HUES6 (cell line): Measurements from ENCODE around the gene IL5RA.

ENCODE experiments used
- H3K27ac ChIP-seq: 2 replicates; pipeline ENCODE4 v1.7.0; 2013; ENCODE audit warnings: low read depth, mild to moderate bottlenecking, low read length, inconsistent platforms
- H3K27me3 ChIP-seq: 2 replicates; pipeline ENCODE4 v1.6.1; 2013; ENCODE audit warnings: low read length; ENCODE audit not compliant: control insufficient read depth, insufficient read depth
- H3K36me3 ChIP-seq: 2 replicates; pipeline ENCODE4 v1.6.1; 2013; ENCODE audit warnings: low read length; ENCODE audit not compliant: control insufficient read depth, insufficient read depth
- H3K4me1 ChIP-seq: 2 replicates; pipeline ENCODE4 v1.6.1; 2013; ENCODE audit warnings: low read length; ENCODE audit not compliant: control insufficient read depth, insufficient read depth
- H3K4me3 ChIP-seq: 2 replicates; pipeline ENCODE4 v1.5.1; 2013; ENCODE audit warnings: low read depth, low read length
- H3K9ac ChIP-seq: one replicate; pipeline ENCODE4 v1.6.1; 2013; ENCODE audit warnings: mild to moderate bottlenecking, low read length
- H3K9me3 ChIP-seq: 2 replicates; pipeline ENCODE4 v1.6.1; 2013; ENCODE audit warnings: low read depth, low read length; ENCODE audit not compliant: control insufficient read depth, insufficient read depth

Gene IL5RA

DNA sequence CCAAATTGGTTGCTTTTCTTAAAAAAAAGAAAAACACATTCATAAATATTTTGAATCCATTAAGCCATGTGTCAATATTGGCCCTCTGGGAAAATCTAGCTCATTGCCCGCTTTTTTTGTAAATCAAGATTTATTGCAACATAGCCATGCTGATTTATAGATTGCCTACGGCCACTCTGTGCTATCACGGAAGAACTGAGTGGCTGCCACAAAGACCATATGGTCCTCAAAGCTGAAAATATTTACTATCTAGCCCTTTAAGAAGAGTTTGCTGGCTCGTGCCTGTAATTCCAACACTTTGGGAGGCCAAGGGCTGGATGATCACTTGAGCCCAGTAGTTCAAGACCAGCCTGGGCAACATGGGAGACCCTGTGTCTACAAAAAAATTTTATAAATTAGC lies 45.9 kb downstream of the IL5RA start:
- no peaks in the 10 kb centered on the region for H3K27me3 ChIP-seq
- peaks cover 17% of the 10 kb centered on the region for H3K4me1 ChIP-seq
- H3K36me3 ChIP-seq: no peaks in the 10 kb centered on the region
- H3K27ac ChIP-seq: no peak overlapping the region
- H3K9me3 ChIP-seq: no peaks in the 10 kb centered on the region
- H3K4me3 ChIP-seq: no peak overlapping the region
- H3K9ac ChIP-seq: no peak overlapping the region

DNA sequence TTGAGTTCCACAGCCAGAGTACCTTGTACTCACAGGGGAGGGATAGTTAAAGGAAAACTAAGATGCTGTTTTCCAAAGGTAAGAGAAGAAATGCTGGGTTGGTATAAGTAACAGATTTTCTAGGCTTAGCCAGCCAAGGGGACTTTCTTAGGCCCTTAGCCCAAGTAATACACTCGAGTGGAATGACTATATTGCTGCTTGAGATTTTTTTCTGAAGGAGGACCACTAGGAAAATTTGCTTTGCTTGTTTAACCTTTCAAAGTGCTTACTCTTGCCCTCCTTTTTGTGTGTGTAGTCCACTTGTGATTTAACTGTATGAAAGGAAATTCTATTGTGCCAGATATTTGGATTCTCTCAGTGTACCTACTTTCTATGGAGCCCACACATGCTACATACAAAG lies 50.5 kb downstream of the IL5RA start:
- no peak overlapping the region for H3K9ac ChIP-seq
- H3K27me3 ChIP-seq: no peaks in the 10 kb centered on the region
- H3K9me3 ChIP-seq: no peaks in the 10 kb centered on the region
- H3K27ac ChIP-seq: no peak overlapping the region
- H3K4me3 ChIP-seq: no peak overlapping the region
- H3K36me3 ChIP-seq: no peaks in the 10 kb centered on the region
- H3K4me1 ChIP-seq: peaks cover 17% of the 10 kb centered on the region

DNA sequence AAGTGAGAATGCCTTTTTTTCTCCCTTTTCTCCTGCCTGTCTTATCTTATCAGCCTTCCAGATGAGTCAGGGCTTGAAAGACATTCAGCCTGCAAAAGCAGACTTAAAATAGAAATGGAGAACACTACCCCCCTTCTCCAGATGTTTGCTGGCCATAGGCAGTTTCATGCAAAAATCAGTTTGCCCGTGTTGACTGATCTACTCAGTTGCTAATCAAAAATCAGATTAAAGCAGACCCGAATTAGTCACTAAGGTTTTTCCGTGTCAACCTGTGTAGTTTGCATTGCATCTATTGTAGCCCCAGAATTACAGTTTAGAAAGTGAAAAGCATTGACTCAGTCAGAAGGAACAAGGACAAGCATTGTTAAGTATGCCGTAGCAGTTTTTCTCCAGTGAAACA lies 56.2 kb downstream of the IL5RA start:
- Histone ChIP-seq H3K9me3 (no peaks in the 10 kb centered on the region), H3K9ac (no peak overlapping the region)

DNA sequence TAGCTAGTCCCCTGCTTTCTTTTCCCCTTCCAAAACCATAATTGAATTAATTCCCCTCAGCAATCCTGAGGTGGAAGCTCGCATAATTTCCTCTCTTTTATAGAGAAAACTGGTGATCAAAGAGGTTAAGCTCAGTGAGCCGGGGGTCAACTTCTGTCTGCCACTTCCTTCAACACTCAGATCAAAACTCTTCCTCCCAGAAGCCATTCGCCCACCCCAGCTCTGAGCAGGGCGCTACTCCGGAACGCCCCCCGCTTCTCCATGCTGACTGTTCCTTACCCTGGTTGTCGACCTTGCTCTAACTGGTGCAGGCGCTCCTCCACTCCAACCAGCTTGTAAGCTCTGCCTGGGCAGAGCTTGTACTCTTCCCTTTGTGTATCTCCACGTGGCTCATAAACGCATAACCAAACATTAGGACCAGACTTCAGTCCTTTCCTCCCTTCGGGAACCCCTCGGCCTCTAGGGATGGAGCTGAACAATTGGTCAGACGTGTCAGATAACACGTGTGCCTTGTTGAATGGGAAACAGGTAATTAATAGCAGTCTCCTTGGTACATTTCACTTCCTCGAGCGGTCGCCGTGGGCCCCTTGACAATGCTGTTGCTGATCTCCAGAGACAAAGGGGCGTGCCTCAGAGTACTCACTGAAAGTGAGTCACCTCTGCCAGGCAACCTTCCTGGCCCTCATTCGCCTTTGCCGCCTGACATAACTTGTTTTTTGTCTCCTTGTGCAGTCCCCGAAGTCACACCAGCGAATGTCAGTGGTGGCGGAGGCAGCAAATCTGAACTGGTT lies 71.8 kb downstream of the IL5RA start:
- Histone ChIP-seq H3K9me3 (no peaks in the 10 kb centered on the region), H3K27ac (no peak overlapping the region), H3K9ac (no peak overlapping the region), H3K4me1 (peaks cover 10% of the 10 kb centered on the region), H3K27me3 (no peaks in the 10 kb centered on the region), H3K4me3 (no peak overlapping the region), H3K36me3 (no peaks in the 10 kb centered on the region)

More for the DNA sequence above, 56.2 kb downstream of the IL5RA start:
- H3K27me3 ChIP-seq: no peaks in the 10 kb centered on the region
- H3K36me3 ChIP-seq: no peaks in the 10 kb centered on the region
- peaks cover 11% of the 10 kb centered on the region for H3K4me1 ChIP-seq
- H3K27ac ChIP-seq: no peak overlapping the region; the same call in 1 of the 2 replicates
- H3K4me3 ChIP-seq: no peak overlapping the region

DNA sequence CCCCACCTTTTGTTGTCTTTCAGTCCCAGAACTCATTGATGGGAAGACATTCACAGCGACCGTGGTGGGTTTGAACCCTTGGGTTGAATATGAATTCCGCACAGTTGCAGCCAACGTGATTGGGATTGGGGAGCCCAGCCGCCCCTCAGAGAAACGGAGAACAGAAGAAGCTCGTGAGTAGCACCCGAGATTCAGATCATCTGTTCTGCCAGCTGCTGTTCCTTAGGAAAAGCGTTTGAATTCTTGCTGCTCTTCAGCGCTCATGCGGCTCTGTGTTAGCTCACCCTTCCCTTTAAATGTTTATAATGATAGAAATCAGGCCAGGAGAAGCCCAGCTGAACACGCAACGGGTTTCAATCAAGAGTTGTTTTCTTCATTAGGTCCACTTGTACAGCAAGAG lies 73.0 kb downstream of the IL5RA start:
- Histone ChIP-seq H3K9me3 (no peaks in the 10 kb centered on the region), H3K27ac (no peak overlapping the region), H3K36me3 (no peaks in the 10 kb centered on the region), H3K4me1 (peaks cover 10% of the 10 kb centered on the region), H3K9ac (no peak overlapping the region), H3K27me3 (no peaks in the 10 kb centered on the region), H3K4me3 (no peak overlapping the region)

DNA sequence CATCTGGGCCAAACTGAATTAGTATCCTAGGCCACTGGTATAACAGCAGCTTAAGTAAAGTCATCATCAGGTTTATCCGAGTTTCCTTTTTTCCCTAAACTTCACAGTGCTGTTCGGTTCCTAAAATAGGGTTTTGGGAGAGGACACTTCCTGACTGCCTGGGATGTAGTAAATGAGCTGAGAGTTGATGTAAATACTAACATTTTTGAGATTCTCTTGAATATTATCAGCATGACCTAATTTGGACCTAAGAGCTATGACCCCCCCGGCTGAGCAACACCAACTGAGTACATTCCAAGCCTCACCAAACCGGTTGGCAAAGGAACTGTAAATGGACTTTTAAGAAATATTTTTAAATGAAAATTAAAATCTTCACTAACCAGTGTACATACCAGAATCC lies 78.8 kb downstream of the IL5RA start:
- no peak overlapping the region for H3K9ac ChIP-seq
- peaks cover 16% of the 10 kb centered on the region; the same call in 1 of the 2 replicates for H3K4me1 ChIP-seq
- no peak overlapping the region for H3K4me3 ChIP-seq
- H3K36me3 ChIP-seq: no peaks in the 10 kb centered on the region
- H3K9me3 ChIP-seq: no peaks in the 10 kb centered on the region
- H3K27me3 ChIP-seq: no peaks in the 10 kb centered on the region
- H3K27ac ChIP-seq: no peak overlapping the region; the same call in 1 of the 2 replicates

DNA sequence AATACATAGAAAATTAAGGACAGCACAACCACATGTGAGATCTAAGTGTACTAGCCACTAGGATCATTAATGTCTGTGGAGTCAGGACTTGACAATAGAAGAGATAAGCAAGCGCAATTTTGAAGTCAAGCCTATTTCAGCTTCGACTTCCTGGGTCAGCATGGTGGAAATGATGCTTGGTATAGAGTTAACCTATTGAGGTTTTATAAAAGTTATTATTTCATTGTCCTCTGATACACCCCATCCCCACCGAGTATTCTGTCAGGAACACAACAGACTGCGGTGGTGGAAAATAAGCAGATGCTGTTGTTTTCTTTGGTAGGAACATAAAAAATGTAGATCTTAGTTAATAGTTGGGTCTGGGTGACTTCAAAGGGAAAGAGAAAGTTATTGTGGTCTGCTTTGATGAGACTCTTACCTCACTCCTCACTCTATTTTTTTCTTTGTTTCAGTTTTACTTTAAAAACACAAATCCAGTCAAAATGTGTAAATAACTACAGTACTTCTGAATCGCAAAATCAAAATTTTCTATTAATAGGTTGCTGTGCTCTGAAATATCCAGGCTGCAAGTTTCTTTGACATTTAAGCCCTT lies 82.1 kb downstream of the IL5RA start:
- H3K27me3 ChIP-seq: no peaks in the 10 kb centered on the region
- peaks cover 16% of the 10 kb centered on the region; the same call in 1 of the 2 replicates for H3K4me1 ChIP-seq
- no peak overlapping the region for H3K9ac ChIP-seq
- H3K27ac ChIP-seq: no peak overlapping the region
- H3K36me3 ChIP-seq: no peaks in the 10 kb centered on the region
- no peaks in the 10 kb centered on the region for H3K9me3 ChIP-seq
- no peak overlapping the region for H3K4me3 ChIP-seq

DNA sequence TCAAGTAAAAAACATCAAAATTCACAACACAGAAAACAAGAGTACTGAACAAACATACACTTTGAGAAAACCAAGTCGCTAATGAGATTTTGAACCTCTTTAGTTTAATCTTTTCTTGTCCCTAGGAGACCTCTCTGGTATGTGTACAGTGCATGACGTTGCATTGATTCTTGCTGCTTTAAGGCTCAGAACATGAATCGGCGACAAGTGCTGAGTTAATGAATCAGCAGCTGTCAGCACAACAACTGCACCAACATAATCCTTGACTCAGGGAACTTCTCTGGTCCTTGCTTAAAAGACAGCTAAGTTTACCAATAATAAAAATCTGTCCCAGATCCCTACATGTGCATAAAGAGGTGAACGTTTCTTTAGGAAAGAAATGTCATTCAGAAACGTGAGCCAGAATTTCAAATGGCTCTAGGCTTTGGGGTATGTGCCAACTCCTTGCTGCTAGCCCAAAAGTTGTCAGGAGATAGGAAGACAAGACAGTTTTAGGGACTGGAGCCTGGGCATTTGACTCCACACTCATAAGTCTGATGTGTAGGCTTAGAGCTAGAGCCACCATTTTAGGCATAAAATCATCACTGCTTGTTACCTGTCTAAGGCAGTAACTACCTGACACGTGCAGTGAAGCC lies 86.9 kb downstream of the IL5RA start:
- no peaks in the 10 kb centered on the region for H3K36me3 ChIP-seq
- H3K4me3 ChIP-seq: no peak overlapping the region
- no peak overlapping the region for H3K27ac ChIP-seq
- H3K9ac ChIP-seq: no peak overlapping the region
- no peaks in the 10 kb centered on the region for H3K27me3 ChIP-seq
- no peaks in the 10 kb centered on the region for H3K9me3 ChIP-seq
- no peaks in the 10 kb centered on the region; the same call in 1 of the 2 replicates for H3K4me1 ChIP-seq

DNA sequence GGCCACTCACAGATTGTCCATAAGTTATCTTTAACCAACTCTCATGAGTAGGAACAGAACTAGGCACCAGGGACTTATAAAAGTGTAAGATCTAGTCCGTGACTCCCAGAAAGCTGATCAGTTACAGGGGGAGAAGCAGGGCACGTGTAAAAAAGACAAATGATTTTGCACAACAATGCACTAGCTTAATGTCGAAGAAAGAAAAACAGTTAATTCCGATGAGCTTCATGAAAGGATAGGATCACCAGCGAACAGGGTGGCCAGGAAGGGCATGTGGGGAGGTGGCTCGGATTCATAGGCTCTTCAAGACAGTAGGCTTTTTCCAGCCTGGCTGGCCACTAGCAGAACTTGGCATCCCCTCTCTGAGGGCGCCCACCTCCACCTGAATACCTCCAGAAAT lies 90.0 kb downstream of the IL5RA start:
- peaks cover 9% of the 10 kb centered on the region; the same call in 1 of the 2 replicates for H3K4me1 ChIP-seq
- no peak overlapping the region for H3K4me3 ChIP-seq
- no peaks in the 10 kb centered on the region for H3K27me3 ChIP-seq
- H3K27ac ChIP-seq: no peak overlapping the region
- H3K9me3 ChIP-seq: no peaks in the 10 kb centered on the region
- no peaks in the 10 kb centered on the region for H3K36me3 ChIP-seq
- no peak overlapping the region for H3K9ac ChIP-seq
